OCI-M2 (cell line): Measurements from ENCODE around the gene PGD.
"Not testable (repeated sequence)": the region's sequence is repeated elsewhere in the genome, so short reads cannot be mapped to it uniquely, and the experiment has no call there.

Experiments used
- DNase-seq: peaks from one replicate; lab custom pipeline; 2025; ENCODE audit not compliant: unreplicated experiment; lab: John Stamatoyannopoulos, UW

Gene PGD

GRCh38 chr1:10398278-10398733 is 558 bp upstream of the PGD start:
- peak; percentile 43 for DNase-seq

DNA sequence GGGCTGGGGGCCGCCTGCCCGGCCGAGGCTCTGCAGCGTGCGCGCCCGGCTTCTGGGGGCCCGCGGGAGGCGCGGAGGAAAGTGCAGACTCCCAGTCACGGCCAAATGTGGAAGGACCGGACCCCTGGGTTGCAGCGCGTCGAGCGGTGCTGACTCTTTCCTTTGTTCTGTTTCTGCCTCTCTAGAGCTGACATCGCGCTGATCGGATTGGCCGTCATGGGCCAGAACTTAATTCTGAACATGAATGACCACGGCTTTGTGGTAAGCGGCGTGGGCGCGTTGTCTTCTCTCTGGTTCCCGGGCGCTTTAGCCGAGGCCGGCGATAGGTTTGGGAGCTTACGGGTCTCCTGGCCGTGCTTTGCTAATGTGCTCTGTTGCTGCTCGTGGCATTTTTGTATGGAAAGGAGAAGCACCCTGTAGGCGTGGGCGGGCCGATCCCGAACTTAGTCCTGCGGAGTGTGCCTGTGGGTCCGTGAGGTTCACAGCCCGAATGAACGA is 629 bp downstream of the PGD start:
- DNase-seq: no peak

DNA sequence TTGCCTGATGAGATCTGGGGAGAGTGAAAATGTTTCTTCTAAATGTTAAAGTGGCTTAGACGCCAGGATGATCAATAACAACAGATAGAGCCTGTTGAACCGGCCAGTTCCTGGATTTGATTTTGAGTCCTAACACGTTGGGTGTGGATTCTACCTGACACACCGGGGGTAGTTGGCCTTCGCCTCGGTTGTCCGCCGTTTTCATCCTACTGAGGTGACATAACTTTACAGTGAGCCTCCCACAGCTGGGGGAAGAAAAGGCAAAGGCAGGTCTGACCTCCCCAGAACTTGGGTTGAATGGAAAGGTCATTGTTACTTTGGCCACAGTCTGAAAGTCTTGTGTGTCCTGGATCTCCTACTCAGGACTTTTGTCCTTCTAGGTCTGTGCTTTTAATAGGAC is 1.1 kb downstream of the PGD start:
- no peak for DNase-seq

DNA sequence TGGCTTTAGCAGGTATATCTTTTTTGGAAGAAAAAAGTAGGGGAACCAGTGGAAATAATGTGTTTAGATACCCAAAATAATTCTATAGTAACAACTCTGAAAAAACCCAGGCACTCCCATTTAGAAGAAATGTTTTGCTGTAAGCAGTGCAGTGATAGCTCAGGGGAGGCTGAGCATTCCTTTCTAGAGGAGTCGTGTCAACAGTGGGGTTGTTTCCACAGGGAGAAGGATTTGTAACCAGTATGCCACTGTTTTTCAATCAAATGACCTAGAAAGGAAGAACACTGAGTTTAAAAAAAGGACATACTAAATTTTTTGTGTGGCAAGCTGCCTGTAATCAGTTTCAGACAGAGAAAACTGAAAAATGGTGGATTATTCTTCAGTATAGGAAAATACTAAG is 2.4 kb downstream of the PGD start:
- DNase-seq: no peak

DNA sequence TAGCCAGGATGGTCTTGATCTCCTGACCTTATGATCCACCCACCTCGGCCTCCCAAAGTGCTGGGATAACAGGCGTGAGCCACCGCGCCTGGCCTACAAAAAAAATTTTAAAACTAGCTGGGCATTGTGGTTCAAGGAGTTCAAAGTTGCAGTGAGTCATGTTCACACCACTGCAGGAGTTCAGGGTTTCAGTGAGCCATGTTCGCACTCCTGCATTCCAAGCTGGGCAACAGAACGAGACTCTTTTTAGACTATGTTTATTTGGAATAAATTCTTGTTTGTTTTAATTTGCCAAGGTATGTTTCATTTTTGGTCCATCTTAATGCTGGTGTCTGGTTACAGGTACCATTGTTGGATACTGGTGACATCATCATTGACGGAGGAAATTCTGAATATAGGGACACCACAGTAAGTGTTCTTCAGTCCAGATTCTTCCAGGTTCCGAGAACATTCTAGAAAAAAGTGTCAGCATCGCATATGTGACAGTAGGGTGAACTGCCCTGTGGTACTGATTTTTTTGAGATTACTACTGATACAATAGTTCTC is 3.9 kb downstream of the PGD start:
- no peak for DNase-seq

- no peak for DNase-seq
Observed at GRCh38 chr1:10407201-10407600, 8.3 kb downstream of the PGD start.

DNA sequence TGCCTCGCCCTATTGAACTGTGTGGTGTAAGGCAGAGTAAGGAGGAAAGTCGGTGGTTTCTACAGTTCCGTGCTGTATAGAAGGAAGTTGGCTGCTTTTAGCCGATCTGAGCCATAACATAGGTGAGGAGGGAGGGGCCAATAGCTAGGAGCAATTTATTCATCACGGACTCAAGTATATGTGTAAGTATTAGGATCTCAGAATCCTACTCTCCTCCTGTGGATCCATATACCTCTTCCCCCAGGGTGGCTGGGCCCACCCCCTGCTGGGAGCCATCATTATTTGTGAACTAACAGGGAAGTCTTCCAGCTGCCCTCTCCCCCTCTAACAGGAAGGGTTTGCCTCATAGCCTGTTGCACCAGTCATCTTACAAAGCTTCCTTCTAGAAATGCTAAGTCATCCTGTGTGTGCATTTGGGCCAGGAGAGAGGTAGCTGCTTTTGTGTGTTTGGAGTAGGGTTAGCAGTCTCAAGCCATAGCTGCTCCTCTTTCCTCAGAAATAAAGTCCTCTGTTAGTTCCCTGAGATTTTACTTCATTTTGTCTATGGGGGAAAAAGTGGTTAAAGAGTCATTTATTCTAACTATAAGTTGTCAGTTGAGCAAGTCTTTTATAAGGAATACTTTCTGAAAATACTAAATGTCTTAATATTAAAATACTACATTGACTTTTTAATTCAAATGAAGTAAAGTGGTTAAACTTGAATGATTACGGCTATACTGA is 16.5 kb downstream of the PGD start:
- DNase-seq: no peak

DNA sequence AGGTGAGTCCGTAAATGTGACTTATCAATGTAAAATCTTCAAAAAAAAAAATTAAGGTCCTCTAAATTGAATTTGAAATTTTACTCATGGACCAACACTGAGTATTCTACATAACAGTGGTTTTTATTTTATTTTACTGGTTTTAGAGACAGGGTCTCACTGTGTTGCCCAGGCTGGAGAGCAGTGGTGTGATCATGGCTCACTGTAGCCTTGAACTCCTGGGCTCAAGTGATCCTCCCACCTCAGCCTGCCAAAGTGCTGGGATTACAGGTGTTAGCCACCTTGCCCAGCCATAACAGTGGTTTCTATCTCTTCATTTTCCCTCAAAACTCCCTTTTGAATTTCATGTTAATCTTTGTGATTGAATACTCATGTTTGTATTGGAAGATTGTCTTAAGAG is 17.1 kb downstream of the PGD start:
- DNase-seq: not testable (repeated sequence)

DNA sequence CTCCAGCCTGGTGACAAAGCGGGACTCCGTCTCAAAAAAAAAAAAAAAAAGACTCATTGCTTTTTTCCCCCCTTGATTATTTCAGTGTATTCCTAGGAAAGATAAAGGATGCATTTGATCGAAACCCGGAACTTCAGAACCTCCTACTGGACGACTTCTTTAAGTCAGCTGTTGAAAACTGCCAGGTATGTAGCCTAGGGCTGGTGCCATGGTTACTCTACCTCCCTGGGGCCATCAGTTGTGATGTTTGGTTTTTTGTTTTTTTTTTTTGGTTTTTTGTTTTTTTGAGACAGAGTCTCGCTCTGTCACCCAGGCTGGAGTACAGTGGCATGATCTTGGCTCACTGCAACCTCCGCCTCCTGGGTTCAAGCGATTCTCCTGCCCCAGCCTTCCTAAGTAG is 19.9 kb downstream of the PGD start:
- not testable (repeated sequence) for DNase-seq

- no peak for DNase-seq
Observed at GRCh38 chr1:10419351-10419750, 20.5 kb downstream of the PGD start.

DNA sequence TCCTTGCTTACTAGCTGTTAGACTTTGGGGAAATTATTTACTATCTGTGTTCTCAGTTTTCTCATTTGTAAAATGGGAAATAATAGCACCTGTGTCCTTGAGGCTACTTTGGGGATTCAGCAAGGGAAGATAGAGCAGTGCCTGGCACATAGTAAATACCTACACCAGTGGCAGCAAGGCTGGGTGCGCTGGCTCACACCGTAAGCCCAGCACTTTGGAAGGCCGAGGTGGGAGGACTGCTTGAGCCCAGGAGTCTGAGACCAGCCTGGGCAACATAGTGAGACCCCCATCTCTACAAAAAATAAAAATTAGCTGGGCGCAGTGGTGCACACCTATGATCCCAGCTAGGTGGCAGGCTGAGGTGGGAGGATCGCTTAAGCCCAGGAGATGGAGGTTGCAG is 22.8 kb downstream of the PGD start:
- DNase-seq: no peak

- DNase-seq: no peak
Observed at GRCh38 chr1:10424034-10424433, 25.2 kb downstream of the PGD start.

DNA sequence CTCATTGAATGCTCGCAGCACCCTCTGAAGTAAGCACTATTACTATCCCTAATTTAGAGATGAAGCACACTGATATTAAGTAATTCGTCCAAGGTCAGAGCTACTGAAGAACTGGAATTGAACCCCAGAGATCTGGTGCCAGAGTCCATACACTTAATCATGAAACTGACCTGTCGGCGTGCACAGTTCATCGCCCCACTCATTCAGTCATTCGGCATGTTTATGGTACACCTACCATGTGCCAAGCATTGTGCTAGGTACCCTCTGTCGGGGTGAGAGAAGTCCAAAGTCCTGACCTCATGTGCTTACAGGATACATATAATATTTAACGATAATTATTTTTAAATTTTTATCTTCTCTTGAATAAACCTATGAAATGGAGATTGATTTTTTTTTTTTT is 25.8 kb downstream of the PGD start:
- no peak for DNase-seq

DNA sequence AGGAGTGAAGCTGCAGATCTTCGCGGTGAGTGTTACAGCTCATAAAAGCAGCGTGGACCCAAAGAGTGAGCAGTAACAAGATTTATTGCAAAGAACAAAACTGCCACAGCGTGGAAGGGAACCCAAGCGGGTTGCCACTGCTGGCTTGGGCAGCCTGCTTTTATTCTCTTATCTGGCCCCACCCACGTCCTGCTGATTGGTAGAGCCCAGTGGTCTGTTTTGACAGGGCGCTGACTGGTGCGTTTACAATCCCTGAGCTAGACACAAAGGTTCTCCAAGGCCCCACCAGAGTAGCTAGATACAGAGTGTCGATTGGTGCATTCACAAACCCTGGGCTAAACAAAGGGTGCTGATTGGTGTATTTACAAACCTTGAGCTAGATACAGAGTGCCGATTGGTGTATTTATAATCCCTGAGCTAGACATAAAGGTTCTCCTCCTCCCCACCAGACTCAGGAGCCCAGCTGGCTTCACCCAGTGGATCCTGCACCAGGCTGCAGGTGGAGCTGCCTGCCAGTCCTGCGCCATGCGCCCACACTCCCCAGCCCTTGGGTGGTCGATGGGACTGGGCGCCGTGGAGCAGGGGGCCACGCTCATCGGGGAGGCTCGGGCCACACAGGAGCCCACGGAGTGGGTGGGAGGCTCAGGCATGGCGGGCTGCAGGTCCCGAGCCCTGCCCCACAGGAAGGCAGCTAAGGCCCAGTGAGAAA is 27.1 kb downstream of the PGD start:
- not testable (repeated sequence) for DNase-seq

- not testable (repeated sequence) for DNase-seq
Observed at GRCh38 chr1:10426535-10426848, 27.6 kb downstream of the PGD start.

DNA sequence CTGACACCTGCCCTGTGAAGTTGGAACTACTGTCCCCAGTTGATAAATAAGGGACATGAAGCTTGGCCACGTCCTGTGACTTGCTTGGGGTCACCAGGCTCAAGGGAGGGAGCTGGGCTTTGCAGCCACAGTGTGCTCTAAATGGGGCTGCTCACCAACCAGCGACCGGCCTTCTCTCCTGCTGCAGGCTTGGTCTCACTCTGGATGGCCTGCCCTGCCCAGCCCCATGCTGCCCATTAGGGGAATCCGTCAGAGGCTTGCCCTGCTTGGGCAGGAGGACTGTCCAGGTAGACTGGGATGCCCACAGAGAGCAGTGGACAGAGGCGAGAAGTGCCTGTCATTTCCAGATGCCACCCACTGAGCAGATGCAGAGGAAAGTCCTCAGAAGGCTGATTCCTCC is 30.1 kb downstream of the PGD start:
- DNase-seq: no peak

GRCh38 chr1:10429868-10430215 is 31.0 kb downstream of the PGD start:
- no peak for DNase-seq

DNA sequence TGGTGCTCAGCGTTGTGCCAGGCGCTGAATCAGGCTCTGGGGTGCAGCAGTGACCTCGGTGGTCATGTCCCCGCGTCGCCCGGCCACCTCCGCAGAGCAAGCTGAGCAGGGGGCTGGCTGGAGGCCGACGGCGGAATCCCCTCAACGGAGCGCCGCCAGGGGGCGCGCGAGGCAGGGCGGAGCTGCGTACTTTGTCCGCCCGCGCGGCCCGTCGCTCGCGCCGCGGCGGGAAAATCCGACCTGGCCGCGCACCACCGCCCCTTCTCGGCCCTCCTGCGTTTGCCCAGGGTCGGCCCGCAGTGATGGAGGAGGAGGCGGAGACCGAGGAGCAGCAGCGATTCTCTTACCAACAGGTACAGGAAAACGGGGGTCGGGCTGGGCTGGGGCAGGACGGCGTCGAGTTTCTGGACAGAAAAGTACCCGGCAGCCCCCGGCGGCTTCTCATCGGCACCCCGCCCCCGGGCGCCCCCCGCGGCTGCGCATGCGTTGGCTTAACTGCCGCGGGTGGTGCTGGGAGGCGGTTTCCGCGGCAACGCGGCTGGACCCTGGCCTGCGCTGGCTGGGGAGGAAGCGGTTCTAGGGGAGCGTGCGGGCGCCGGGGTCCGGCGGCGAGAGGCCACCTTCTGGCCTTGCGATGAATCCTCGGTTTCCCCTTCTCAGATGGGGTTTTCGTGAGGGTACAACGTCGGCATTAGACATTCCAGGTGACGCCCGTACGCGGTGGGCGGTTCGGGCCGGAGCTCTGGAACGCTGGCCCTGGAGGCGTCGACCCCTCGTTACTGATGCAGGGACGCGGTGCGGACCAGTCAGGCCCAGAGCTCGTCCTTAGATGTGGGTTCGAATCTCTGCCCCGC is 31.6 kb downstream of the PGD start, which contains the start of gene CENPS:
CENPS (plus strand) TSS at position 218 of the 854 bp plus-strand sequence; CDS start at position 303, 85 bp downstream.
- DNase-seq: peak; percentile 46

DNA sequence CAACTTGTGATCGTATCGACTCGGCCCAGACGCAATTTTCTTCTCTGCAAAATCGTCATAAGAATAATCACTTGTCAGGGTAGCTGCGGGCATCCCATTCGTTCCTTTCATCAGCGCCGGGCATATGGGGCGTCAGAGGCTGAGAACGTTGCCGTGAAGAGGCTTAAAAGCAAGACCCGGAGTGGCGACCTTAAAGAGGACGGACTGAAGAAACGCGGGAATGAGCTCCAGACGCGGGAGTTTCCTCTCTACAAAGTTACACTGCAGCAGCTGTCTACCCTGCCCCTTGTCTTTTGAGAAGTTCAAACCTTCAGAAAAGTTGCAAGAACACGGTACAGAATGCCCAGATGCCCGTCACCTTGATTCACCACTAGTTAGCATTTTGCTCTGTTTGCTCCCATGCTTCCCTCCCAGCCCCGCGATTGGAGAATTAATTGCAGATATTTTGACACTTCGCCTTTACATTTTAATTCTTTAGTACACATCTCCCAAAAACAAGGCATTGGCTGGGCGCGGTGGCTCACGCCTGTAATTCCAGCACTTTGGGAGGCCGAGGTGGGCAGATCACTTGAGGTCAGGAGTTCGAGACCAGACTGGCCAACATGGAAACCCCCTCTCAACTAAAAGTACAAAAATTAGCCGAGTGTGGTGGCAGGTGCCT is 32.3 kb downstream of the PGD start:
- no peak for DNase-seq

- DNase-seq: no peak
Observed at GRCh38 chr1:10432910-10433700, 34.2 kb downstream of the PGD start.
